PFSK-1 (cell line): Measurements from ENCODE around the gene KMT2C.

Experiments
- FOXP2 ChIP-seq: optimal IDR thresholded peaks from 2 replicates; pipeline ENCODE3; 2011; ENCODE audit warnings: borderline replicate concordance, control low read depth, inconsistent platforms; ENCODE audit not compliant: insufficient read depth; ENCODE audit errors: extremely low read length, extremely low read depth
- POLR2AphosphoS5 ChIP-seq: IDR thresholded peaks from 2 replicates; pipeline ENCODE4 v1.6.1; 2012; ENCODE audit warnings: low read depth, mild to moderate bottlenecking, control low read depth, low read length, moderate library complexity
- SIN3A ChIP-seq: IDR thresholded peaks from 2 replicates; pipeline ENCODE4 v1.6.1; 2012; ENCODE audit warnings: mild to moderate bottlenecking, low read length, moderate library complexity, borderline replicate concordance; ENCODE audit not compliant: insufficient read depth
- TAF1 ChIP-seq: IDR thresholded peaks from 2 replicates; pipeline ENCODE4 v1.6.1; 2012; ENCODE audit warnings: low read length, control low read depth, borderline replicate concordance; ENCODE audit not compliant: insufficient read depth
- TF ChIP-seq, protein P1 (sequence below), 2 experiments: IDR thresholded peaks; 2 replicates each; pipeline versions ENCODE4 v1.6.1 to v1.8.0; 2011 to 2012; ENCODE audit warnings: low read depth in 2 of 2, low read length in 2 of 2, control low read depth in 1 of 2, inconsistent platforms in 1 of 2, mild to moderate bottlenecking in 1 of 2, moderate library complexity in 1 of 2; ENCODE audit not compliant: insufficient read depth in 1 of 2

KMT2C gene

GRCh38 chr7:152126741-152127140, 309.1 kb downstream of the KMT2C start:
- no peak for TF ChIP-seq FOXP2
- TF ChIP-seq, protein P1, sequence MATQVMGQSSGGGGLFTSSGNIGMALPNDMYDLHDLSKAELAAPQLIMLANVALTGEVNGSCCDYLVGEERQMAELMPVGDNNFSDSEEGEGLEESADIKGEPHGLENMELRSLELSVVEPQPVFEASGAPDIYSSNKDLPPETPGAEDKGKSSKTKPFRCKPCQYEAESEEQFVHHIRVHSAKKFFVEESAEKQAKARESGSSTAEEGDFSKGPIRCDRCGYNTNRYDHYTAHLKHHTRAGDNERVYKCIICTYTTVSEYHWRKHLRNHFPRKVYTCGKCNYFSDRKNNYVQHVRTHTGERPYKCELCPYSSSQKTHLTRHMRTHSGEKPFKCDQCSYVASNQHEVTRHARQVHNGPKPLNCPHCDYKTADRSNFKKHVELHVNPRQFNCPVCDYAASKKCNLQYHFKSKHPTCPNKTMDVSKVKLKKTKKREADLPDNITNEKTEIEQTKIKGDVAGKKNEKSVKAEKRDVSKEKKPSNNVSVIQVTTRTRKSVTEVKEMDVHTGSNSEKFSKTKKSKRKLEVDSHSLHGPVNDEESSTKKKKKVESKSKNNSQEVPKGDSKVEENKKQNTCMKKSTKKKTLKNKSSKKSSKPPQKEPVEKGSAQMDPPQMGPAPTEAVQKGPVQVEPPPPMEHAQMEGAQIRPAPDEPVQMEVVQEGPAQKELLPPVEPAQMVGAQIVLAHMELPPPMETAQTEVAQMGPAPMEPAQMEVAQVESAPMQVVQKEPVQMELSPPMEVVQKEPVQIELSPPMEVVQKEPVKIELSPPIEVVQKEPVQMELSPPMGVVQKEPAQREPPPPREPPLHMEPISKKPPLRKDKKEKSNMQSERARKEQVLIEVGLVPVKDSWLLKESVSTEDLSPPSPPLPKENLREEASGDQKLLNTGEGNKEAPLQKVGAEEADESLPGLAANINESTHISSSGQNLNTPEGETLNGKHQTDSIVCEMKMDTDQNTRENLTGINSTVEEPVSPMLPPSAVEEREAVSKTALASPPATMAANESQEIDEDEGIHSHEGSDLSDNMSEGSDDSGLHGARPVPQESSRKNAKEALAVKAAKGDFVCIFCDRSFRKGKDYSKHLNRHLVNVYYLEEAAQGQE (IDR thresholded peaks at IDR 0.05; ENCODE audit: insufficient read depth in 1 of 2, low read depth in 2 of 2, low read length in 2 of 2): no peak
- TF ChIP-seq SIN3A: no peak
- no peak for TF ChIP-seq POLR2AphosphoS5
- TF ChIP-seq TAF1: no peak

DNA sequence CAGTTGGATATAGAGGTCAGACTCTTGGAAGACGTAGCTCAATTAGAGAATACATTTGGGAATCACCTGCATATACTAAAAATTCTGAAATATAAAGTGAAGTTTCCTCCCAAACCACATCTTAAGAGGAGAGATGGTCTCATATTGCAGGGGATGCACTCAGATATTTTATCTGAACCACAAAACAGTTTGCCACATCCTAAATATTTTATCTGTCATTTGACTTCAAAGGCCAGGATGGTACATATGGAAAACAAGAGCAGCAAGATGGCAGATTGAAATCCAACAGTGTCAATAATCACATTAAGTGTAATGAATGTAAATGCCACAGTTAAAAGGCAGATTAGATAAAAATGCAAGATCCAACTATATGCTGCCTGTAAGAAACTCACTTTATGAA, 313.3 kb downstream of the KMT2C start:
- TF ChIP-seq FOXP2 (no peak), SIN3A (no peak), POLR2AphosphoS5 (no peak), TAF1 (no peak)
- TF ChIP-seq, protein P1 (IDR thresholded peaks at IDR 0.05; ENCODE audit: insufficient read depth in 1 of 2, low read depth in 2 of 2, low read length in 2 of 2): no peak

GRCh38 chr7:152121432-152121831, 314.4 kb downstream of the KMT2C start:
- TF ChIP-seq POLR2AphosphoS5: no peak
- no peak for TF ChIP-seq TAF1
- TF ChIP-seq SIN3A: no peak
- TF ChIP-seq FOXP2: no peak
- TF ChIP-seq, protein P1 (IDR thresholded peaks at IDR 0.05; ENCODE audit: insufficient read depth in 1 of 2, low read depth in 2 of 2, low read length in 2 of 2): no peak

DNA sequence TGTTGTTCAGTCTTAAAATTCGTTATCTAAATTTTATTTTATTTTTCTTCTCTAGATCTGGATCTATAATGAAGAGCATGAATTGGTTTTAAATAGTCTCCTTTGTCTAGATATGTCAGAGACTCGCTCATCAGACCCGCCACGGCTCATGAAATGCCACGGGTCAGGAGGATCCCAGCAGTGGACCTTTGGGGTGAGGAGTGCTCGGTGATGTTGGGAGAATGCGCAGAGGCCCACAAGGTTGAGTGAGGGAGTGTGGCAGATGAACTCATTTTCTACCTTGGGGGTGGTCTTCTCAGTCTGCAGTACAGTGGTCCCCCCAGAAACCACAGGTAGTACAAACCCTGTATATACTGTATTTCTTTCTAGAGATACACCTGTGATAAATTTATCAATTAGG, 315.0 kb downstream of the KMT2C start:
- no peak for TF ChIP-seq SIN3A

DNA sequence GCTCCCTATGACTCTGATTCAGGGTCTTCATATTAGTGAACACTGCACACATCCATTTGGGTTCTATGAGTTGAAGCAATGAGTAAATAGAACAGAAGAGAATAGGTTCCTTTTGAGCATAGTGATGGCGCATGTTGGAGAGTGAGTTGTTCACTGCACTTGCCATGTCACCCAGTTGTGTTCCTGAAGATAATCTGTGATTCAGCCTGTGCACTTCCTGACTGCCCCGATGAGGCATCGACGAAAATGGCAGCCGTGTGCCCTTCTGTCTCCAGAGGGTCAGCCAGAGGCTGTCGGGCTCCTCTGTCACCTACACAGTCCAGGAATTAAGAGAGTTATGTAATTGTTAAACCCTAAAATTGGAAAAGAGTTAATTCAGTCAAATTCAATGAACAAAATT, 315.6 kb downstream of the KMT2C start:
- TF ChIP-seq POLR2AphosphoS5 (no peak), SIN3A (no peak), FOXP2 (no peak)
- TF ChIP-seq, protein P1 (IDR thresholded peaks at IDR 0.05; ENCODE audit: insufficient read depth in 1 of 2, low read depth in 2 of 2, low read length in 2 of 2): no peak
